GM23248 (cell line): ENCODE measurements around the gene GGPS1. TPM values are rescaled to one million over a fixed set of nuclear protein-coding genes. Genes with fewer than 3 reads are reported as not detected.
"Not testable (repeated sequence)": the region's sequence is repeated elsewhere in the genome, so short reads cannot be mapped to it uniquely, and the experiment has no call there.

Experiments used
- DNase-seq: peaks from one replicate; pipeline ENCODE4 v3.0.0-alpha.2; 2015
- H2AFZ ChIP-seq: fragments of 200-600 bp; sonication (generic); 2 replicates; pipeline ENCODE4 v1.6.1; 2016; ENCODE audit warnings: antibody characterized with exemption
- H3F3A ChIP-seq: fragments of 200-600 bp; sonication (generic); 2 replicates; pipeline ENCODE4 v1.6.1; 2016; ENCODE audit warnings: mild to moderate bottlenecking, antibody characterized with exemption, mixed run types; ENCODE audit not compliant: insufficient read depth
- H3K27ac ChIP-seq: fragments of 200-600 bp; sonication (generic); 2 replicates; pipeline ENCODE4 v1.5.1; 2016; ENCODE audit warnings: mild to moderate bottlenecking
- H3K27me3 ChIP-seq: fragments of 200-600 bp; sonication (generic); replicated peaks from 2 replicates; pipeline ENCODE4 v1.6.1; 2016; ENCODE audit warnings: mild to moderate bottlenecking; ENCODE audit not compliant: insufficient read depth
- H3K36me3 ChIP-seq: fragments of 200-600 bp; sonication (generic); 2 replicates; pipeline ENCODE4 v1.6.1; 2016; ENCODE audit warnings: low read depth, mild to moderate bottlenecking
- H3K4me1 ChIP-seq: fragments of 200-600 bp; sonication (generic); 2 replicates; pipeline ENCODE4 v1.6.1; 2016; ENCODE audit warnings: mild to moderate bottlenecking; ENCODE audit not compliant: insufficient read depth
- H3K4me2 ChIP-seq: fragments of 200-600 bp; sonication (generic); one replicate; pipeline ENCODE4 v1.6.1; 2016; ENCODE audit warnings: mild to moderate bottlenecking; ENCODE audit not compliant: unreplicated experiment
- H3K4me3 ChIP-seq: fragments of 200-600 bp; sonication (generic); 2 replicates; pipeline ENCODE4 v1.5.1; 2016; ENCODE audit warnings: mild to moderate bottlenecking
- H3K79me2 ChIP-seq: fragments of 200-600 bp; sonication (generic); 2 replicates; pipeline ENCODE4 v1.6.1; 2016; ENCODE audit warnings: mild to moderate bottlenecking; ENCODE audit not compliant: insufficient read depth
- H3K9ac ChIP-seq: fragments of 200-600 bp; sonication (generic); 2 replicates; pipeline ENCODE4 v1.6.1; 2016; ENCODE audit warnings: mild to moderate bottlenecking
- H3K9me2 ChIP-seq: fragments of 200-600 bp; sonication (generic); 2 replicates; pipeline ENCODE4 v1.6.1; 2016; ENCODE audit warnings: mixed run types, mild to moderate bottlenecking, moderate library complexity; ENCODE audit not compliant: insufficient read depth
- H3K9me3 ChIP-seq: fragments of 200-600 bp; sonication (generic); one replicate; pipeline ENCODE4 v1.6.1; 2017; ENCODE audit warnings: low read depth
- H4K20me1 ChIP-seq: fragments of 200-600 bp; sonication (generic); 2 replicates; pipeline ENCODE4 v1.6.0; 2016; ENCODE audit not compliant: insufficient read depth
- EZH2 ChIP-seq: fragments of 200-600 bp; sonication (generic); IDR thresholded peaks from 2 replicates; pipeline ENCODE4 v1.6.1; 2018; ENCODE audit warnings: antibody characterized with exemption, mild to moderate bottlenecking; ENCODE audit not compliant: insufficient read depth, poor library complexity, severe bottlenecking
- EZH2phosphoT487 ChIP-seq: fragments of 200-600 bp; sonication (generic); IDR thresholded peaks from 2 replicates; pipeline ENCODE4 v1.6.1; 2018; ENCODE audit warnings: antibody characterized with exemption, moderate library complexity, mild to moderate bottlenecking, low read depth; ENCODE audit not compliant: insufficient read depth
- WGBS, 2 experiments: methylation state at CpG; one replicate each; pipeline ENCODE4 v1.1.6; 2015 to 2017; ENCODE audit warnings: low lambda C conversion rate in 2 of 2, low coverage in 1 of 2; ENCODE audit errors: missing lambda C conversion rate in 2 of 2; 5-methylcytosine and 5-hydroxymethylcytosine counted together
- in situ Hi-C: fragments of 300-500 bp; cut with MboI; formaldehyde crosslinking; loops from 2 replicates; pipeline ENCODE4 v1.15.0; 2020
- polyA plus RNA-seq: library from polyadenylated mRNA; unstranded; fragments of >200 nt; fragmentation: Nextera tagmentation; extraction: Ambion mirVana; gene quantifications from 2 replicates; pipeline ENCODE4 v1.2.1, GENCODE V29; 2016
- total RNA-seq: library from RNA; depleted of rRNA; stranded (reverse); fragments of >200 nt; shearing (Covaris generic); gene quantifications from 2 replicates; pipeline ENCODE4 v1.2.3, GENCODE V29; 2014; rRNA removed

The GGPS1 gene
- total RNA-seq (33.6 and 46.8 TPM in 2 replicates), polyA plus RNA-seq (59.4 and 59.9 TPM in 2 replicates)

DNA sequence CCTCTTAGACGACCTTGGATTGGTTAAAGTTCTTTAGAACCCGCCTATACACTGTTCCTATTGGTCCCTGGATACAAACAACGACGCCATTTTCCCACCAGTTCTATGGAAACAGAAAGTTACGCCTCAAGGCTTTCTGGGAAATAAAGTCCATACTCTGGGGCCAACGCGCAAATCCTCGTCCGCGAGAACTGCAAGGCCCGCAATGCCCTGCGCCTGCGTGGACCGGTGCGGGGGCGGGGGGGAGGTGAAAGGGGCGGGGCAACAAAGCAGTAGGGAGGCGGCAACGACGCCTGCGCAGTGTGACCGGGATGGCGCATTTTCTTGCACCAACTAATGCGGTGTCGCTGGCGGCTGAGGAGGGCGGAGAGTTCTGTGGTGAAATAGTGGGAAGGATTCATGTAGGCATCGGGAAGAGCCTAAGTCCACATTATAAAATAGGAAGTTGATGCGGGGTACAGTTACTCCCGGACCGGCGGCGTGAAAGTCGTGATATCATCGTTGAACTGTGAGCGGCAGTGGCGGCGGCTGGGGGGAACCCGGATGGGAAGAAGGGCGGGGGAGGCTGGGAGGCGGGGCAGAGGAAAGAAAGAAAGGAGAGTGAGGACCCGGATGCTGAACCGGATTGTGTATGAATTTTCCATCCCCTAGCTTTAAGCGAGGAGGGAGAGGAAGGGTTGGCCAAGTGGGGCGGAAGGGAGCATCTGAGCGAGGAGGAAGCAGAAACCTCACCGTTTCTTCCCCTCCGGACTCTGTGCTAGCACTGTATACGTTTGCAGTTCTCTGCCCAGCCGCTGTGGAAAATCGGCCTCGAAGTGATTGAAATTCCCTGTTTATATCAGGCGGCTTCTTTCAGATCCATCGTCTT, at the start of gene GGPS1:
Gene GGPS1 (plus strand): TSS at position 300 of the 868 bp plus-strand sequence. CDS start 6,695 bp downstream, outside the sequence.
- peak within 1 kb of the TSS; percentile 91 for H3K27ac ChIP-seq
- H3K4me1 ChIP-seq = peaks cover 45% of the 10 kb centered on the region
- peaks cover 85% of the 10 kb centered on the region for H3K79me2 ChIP-seq
- H3K9me2 ChIP-seq = no peaks in the 10 kb centered on the region
- H3F3A ChIP-seq = peaks cover 25% of the 10 kb centered on the region
- no peaks in the 10 kb centered on the region for H3K36me3 ChIP-seq
- peaks cover 21% of the 10 kb centered on the region; the same call in 1 of the 2 replicates for H4K20me1 ChIP-seq
- DNase-seq = peak; percentile 100
- H3K9ac ChIP-seq = peak within 1 kb of the TSS; percentile 93
- no peaks in the 10 kb centered on the region for H3K9me3 ChIP-seq
- peak within 1 kb of the TSS; percentile 95 for H3K4me2 ChIP-seq
- H3K4me3 ChIP-seq = peak within 1 kb of the TSS; percentile 93
- H3K27me3 ChIP-seq = no peaks in the 10 kb centered on the region
- peak within 1 kb of the TSS; percentile 92 for H2AFZ ChIP-seq
- 1% methylated on average over 47 to 54 of the region's 54 CpGs for WGBS, 2 experiments
- in situ Hi-C loops = no loop called here
- no peak for TF ChIP-seq EZH2
- no peak for TF ChIP-seq EZH2phosphoT487

DNA sequence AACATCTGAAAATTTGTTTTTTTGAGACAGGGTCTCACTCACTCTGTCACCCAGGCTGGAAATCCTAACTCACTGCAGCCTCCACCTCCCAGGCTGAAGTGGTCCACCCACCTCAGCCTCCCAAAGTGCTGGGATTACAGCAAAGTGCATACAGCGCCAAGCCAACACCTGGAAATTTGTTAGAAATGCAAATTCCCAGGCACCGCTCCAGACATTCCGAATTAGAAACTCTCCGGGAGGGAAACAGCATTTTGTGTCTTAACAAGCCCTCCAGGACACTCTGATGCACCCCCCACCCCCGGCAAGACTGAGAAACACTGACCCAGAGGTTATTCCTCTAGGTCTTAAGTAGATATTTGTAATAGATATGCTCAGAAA, 49.5 kb upstream of the GGPS1 start:
- H3K9ac ChIP-seq = no peak overlapping the region
- H3K9me3 ChIP-seq = no peaks in the 10 kb centered on the region
- H2AFZ ChIP-seq = no peak overlapping the region
- no peak overlapping the region for H3K4me2 ChIP-seq
- H4K20me1 ChIP-seq = peaks cover 18% of the 10 kb centered on the region; the same call in 1 of the 2 replicates
- in situ Hi-C loops = no loop called here
- peaks cover 6% of the 10 kb centered on the region; the same call in 1 of the 2 replicates for H3K4me1 ChIP-seq
- H3K9me2 ChIP-seq = no peaks in the 10 kb centered on the region
- no peak overlapping the region for H3K4me3 ChIP-seq
- H3F3A ChIP-seq = peaks cover 6% of the 10 kb centered on the region; the same call in 1 of the 2 replicates
- H3K79me2 ChIP-seq = peaks cover 100% of the 10 kb centered on the region
- no peak for DNase-seq
- H3K27ac ChIP-seq = no peak overlapping the region
- H3K27me3 ChIP-seq = no peaks in the 10 kb centered on the region
- H3K36me3 ChIP-seq = no peaks in the 10 kb centered on the region
- 73 to 75% methylated on average over 5 of the region's 5 CpGs for WGBS, 2 experiments
- TF ChIP-seq EZH2 (no peak), EZH2phosphoT487 (no peak)

DNA sequence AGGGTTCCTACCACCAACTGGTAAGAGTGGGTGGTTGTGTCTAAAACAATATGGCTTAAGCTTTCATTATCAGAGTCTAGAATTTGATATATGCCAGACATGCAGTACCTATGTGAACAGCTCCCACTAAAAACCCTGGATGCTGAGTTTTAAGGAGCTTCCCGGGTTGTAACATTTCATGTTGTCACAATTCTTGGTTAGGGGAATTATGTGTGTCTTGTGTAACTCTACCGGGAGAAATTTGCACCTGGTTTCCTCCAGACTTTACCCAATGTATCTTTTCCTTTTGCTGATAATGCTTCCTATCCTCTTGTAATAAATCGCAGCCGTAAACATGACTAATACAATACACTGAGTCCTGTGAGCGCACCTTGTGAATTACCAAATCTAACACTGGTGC, 48.7 kb upstream of the GGPS1 start:
- Histone ChIP-seq H3K9ac (no peak overlapping the region), H3K9me3 (no peaks in the 10 kb centered on the region), H3K9me2 (no peaks in the 10 kb centered on the region), H3K27ac (no peak overlapping the region), H2AFZ (no peak overlapping the region), H3F3A (peaks cover 6% of the 10 kb centered on the region; the same call in 1 of the 2 replicates), H3K79me2 (peaks cover 100% of the 10 kb centered on the region), H3K4me2 (no peak overlapping the region), H3K4me3 (no peak overlapping the region), H3K36me3 (no peaks in the 10 kb centered on the region), H3K4me1 (peaks cover 6% of the 10 kb centered on the region; the same call in 1 of the 2 replicates), H4K20me1 (peaks cover 16% of the 10 kb centered on the region; the same call in 1 of the 2 replicates), H3K27me3 (no peaks in the 10 kb centered on the region)
- 75 to 79% methylated on average over 5 of the region's 5 CpGs for WGBS, 2 experiments
- DNase-seq = no peak
- in situ Hi-C loops = no loop called here
- TF ChIP-seq EZH2phosphoT487 = no peak
- TF ChIP-seq EZH2 = no peak

DNA sequence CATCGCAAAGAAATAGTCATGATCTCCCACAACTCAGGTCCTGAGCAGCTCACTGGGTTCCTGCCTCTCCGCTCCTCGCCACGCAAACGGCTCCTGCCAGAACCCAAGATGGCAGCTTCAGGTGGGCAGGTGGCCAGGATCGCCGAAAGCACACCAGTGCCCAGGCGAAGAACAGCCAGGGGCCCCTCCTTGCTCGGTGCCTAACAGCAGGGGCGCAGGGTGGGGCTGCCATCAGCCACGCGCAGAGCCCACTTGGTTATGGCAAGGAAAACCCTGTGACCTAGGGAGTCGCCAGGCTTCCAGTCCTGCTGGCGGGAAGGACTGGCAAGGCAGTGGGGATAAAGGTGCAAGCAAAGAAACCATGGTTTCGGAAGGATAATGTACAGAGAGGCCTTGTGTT, 47.9 kb upstream of the GGPS1 start:
- Histone ChIP-seq H3K4me1 (peaks cover 6% of the 10 kb centered on the region; the same call in 1 of the 2 replicates), H2AFZ (no peak overlapping the region), H4K20me1 (peaks cover 20% of the 10 kb centered on the region; the same call in 1 of the 2 replicates), H3K79me2 (peaks cover 100% of the 10 kb centered on the region), H3K9ac (no peak overlapping the region), H3F3A (peaks cover 6% of the 10 kb centered on the region; the same call in 1 of the 2 replicates), H3K27me3 (no peaks in the 10 kb centered on the region), H3K9me3 (no peaks in the 10 kb centered on the region), H3K27ac (no peak overlapping the region), H3K9me2 (no peaks in the 10 kb centered on the region), H3K4me2 (no peak overlapping the region), H3K36me3 (no peaks in the 10 kb centered on the region), H3K4me3 (no peak overlapping the region)
- no peak for TF ChIP-seq EZH2
- no peak for TF ChIP-seq EZH2phosphoT487
- no peak for DNase-seq
- in situ Hi-C loops = no loop called here
- 96 to 98% methylated on average over 15 of the region's 15 CpGs for WGBS, 2 experiments

DNA sequence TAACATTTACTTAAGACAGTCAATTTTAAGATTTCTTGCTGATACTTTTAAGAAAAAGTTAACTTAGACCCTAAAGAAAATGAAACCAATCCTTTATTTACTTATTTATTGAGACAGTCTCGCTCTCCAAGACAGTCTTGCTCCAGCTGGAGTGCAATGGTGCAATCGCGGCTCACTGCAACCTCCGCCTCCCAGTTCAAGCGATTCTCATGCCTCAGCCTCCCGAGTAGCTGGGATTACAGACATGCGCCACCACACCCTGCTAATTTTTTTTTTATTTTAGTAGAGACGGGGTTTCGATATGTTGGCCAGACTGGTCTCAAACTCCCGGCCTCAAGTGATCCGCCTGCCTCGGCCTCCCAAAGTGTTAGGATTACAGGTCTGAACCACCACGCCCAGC, 44.7 kb upstream of the GGPS1 start:
- 93 to 97% methylated on average over 13 of the region's 13 CpGs for WGBS, 2 experiments
- H3K9me2 ChIP-seq, H3K4me3 ChIP-seq, H3K9me3 ChIP-seq, H2AFZ ChIP-seq, H3K27me3 ChIP-seq, in situ Hi-C loops, H3K9ac ChIP-seq, H3K4me2 ChIP-seq, H3K36me3 ChIP-seq, DNase-seq, H3K27ac ChIP-seq, H3F3A ChIP-seq, H3K4me1 ChIP-seq: not testable (repeated sequence)
- H3K79me2 ChIP-seq = peaks cover 100% of the 10 kb centered on the region
- H4K20me1 ChIP-seq = peaks cover 41% of the 10 kb centered on the region
